H9 (cell line): ENCODE data around the gene SETD6. TPM values are rescaled to one million over a fixed set of nuclear protein-coding genes. Genes with fewer than 3 reads are reported as not detected.

Experiments used
- DNase-seq: peaks from one replicate; pipeline ENCODE4 v3.0.0-alpha.2; 2017
- H2AFZ ChIP-seq: one replicate; pipeline ENCODE4 v1.6.1; 2013; ENCODE audit warnings: mild to moderate bottlenecking, low read length, control low read depth, moderate library complexity
- H2AK5ac ChIP-seq: 2 replicates; pipeline ENCODE4 v1.6.1; 2013; ENCODE audit warnings: low read length, control low read depth, mixed read lengths; ENCODE audit not compliant: insufficient read length
- H2BK120ac ChIP-seq: one replicate; pipeline ENCODE4 v1.6.1; 2013; ENCODE audit warnings: low read depth, mild to moderate bottlenecking, low read length, control low read depth, inconsistent platforms; ENCODE audit not compliant: poor library complexity, severe bottlenecking
- H2BK12ac ChIP-seq: 2 replicates; pipeline ENCODE4 v1.6.1; 2013; ENCODE audit warnings: low read length, control low read depth, mixed read lengths, low read depth; ENCODE audit not compliant: insufficient read length
- H2BK15ac ChIP-seq: 2 replicates; pipeline ENCODE4 v1.6.1; 2013; ENCODE audit warnings: low read depth, low read length, control low read depth
- H2BK20ac ChIP-seq: one replicate; pipeline ENCODE4 v1.6.1; 2013; ENCODE audit warnings: low read depth, mild to moderate bottlenecking, low read length, control low read depth, inconsistent platforms; ENCODE audit not compliant: poor library complexity, severe bottlenecking
- H2BK5ac ChIP-seq: 2 replicates; pipeline ENCODE4 v1.6.1; 2013; ENCODE audit warnings: low read length, control low read depth, mixed read lengths; ENCODE audit not compliant: insufficient read length
- H3K14ac ChIP-seq: 2 replicates; pipeline ENCODE4 v1.6.1; 2013; ENCODE audit warnings: low read length, control low read depth; ENCODE audit not compliant: insufficient read depth
- H3K18ac ChIP-seq: 2 replicates; pipeline ENCODE4 v1.6.1; 2013; ENCODE audit warnings: low read depth, mild to moderate bottlenecking, mixed read lengths, low read length, control low read depth; ENCODE audit not compliant: insufficient read length
- H3K23ac ChIP-seq: 2 replicates; pipeline ENCODE4 v1.6.1; 2013; ENCODE audit warnings: low read length, control low read depth, mixed read lengths, low read depth; ENCODE audit not compliant: insufficient read length
- H3K23me2 ChIP-seq: 2 replicates; pipeline ENCODE4 v1.6.1; 2013; ENCODE audit warnings: low read depth, mild to moderate bottlenecking, mixed read lengths, low read length, control low read depth; ENCODE audit not compliant: insufficient read length, poor library complexity, severe bottlenecking
- H3K27ac ChIP-seq: 2 replicates; pipeline ENCODE4 v1.5.1; 2013; ENCODE audit warnings: low read length, control low read depth, mixed read lengths, low read depth; ENCODE audit not compliant: insufficient read length
- H3K27me3 ChIP-seq: 2 replicates; pipeline ENCODE4 v1.6.1; 2013; ENCODE audit warnings: low read length, control low read depth, inconsistent platforms; ENCODE audit not compliant: insufficient read depth
- H3K4ac ChIP-seq: 2 replicates; pipeline ENCODE4 v1.6.1; 2013; ENCODE audit warnings: low read depth, mild to moderate bottlenecking, control low read depth, inconsistent platforms, low read length, moderate library complexity
- H3K4me1 ChIP-seq: 2 replicates; pipeline ENCODE4 v1.6.1; 2013; ENCODE audit warnings: low read length, control low read depth, inconsistent platforms; ENCODE audit not compliant: insufficient read depth
- H3K4me2 ChIP-seq: 2 replicates; pipeline ENCODE4 v1.6.1; 2013; ENCODE audit warnings: low read length, control low read depth, mixed read lengths; ENCODE audit not compliant: insufficient read length, insufficient read depth
- H3K56ac ChIP-seq: 2 replicates; pipeline ENCODE4 v1.6.1; 2013; ENCODE audit warnings: low read depth, mild to moderate bottlenecking, mixed read lengths, low read length, control low read depth; ENCODE audit not compliant: insufficient read length
- H3K79me1 ChIP-seq: 2 replicates; pipeline ENCODE4 v1.6.1; 2013; ENCODE audit warnings: low read depth, mild to moderate bottlenecking, moderate library complexity, low read length, control low read depth, inconsistent platforms; ENCODE audit not compliant: insufficient read depth, poor library complexity, severe bottlenecking
- H3K79me2 ChIP-seq: 2 replicates; pipeline ENCODE4 v1.6.1; 2013; ENCODE audit warnings: low read length, control low read depth, inconsistent platforms; ENCODE audit not compliant: insufficient read depth
- H3K9ac ChIP-seq: 2 replicates; pipeline ENCODE4 v1.6.1; 2013; ENCODE audit warnings: low read length, control low read depth, mixed read lengths; ENCODE audit not compliant: insufficient read length; ENCODE audit errors: extremely low read depth
- H3K9me3 ChIP-seq: one replicate; pipeline ENCODE4 v1.6.1; 2013; ENCODE audit warnings: low read depth, low read length, inconsistent platforms; ENCODE audit not compliant: control insufficient read depth
- H3T11ph ChIP-seq: one replicate; pipeline ENCODE4 v1.6.1; 2013; ENCODE audit warnings: mild to moderate bottlenecking, low read length, control low read depth, inconsistent platforms
- H4K20me1 ChIP-seq: one replicate; pipeline ENCODE4 v1.6.1; 2013; ENCODE audit not compliant: control insufficient read depth, insufficient read length, insufficient read depth
- H4K5ac ChIP-seq: 2 replicates; pipeline ENCODE4 v1.6.1; 2013; ENCODE audit warnings: low read depth, mild to moderate bottlenecking, mixed read lengths, low read length, control low read depth; ENCODE audit not compliant: insufficient read length
- H4K8ac ChIP-seq: replicated peaks from 2 replicates; pipeline ENCODE4 v1.6.1; 2013; ENCODE audit warnings: low read length, control low read depth, mixed read lengths, low read depth; ENCODE audit not compliant: insufficient read length
- H4K91ac ChIP-seq: 2 replicates; pipeline ENCODE4 v1.6.1; 2013; ENCODE audit warnings: low read depth, mild to moderate bottlenecking, moderate library complexity, mixed read lengths, low read length, control low read depth; ENCODE audit not compliant: insufficient read length
- H3K27ac Mint-ChIP-seq, 3 experiments: 2 replicates in 2 of 3; 3 replicates in 1 of 3; pipeline ENCODE4 v1.8.0; 2020 to 2021; ENCODE audit warnings: mixed read lengths in 3 of 3, mild to moderate bottlenecking in 1 of 3, moderate library complexity in 1 of 3
- H3K27me3 Mint-ChIP-seq: 2 replicates; pipeline ENCODE4 v1.8.0; 2021; ENCODE audit warnings: low read depth, mild to moderate bottlenecking, moderate library complexity, mixed read lengths
- H3K36me3 Mint-ChIP-seq, 3 experiments: 2 replicates in 2 of 3; 3 replicates in 1 of 3; pipeline ENCODE4 v1.8.0; 2020 to 2021; ENCODE audit warnings: low read depth in 3 of 3, mixed read lengths in 3 of 3; ENCODE audit not compliant: insufficient read depth in 1 of 3
- H3K4me1 Mint-ChIP-seq, 2 experiments: 2 replicates each; pipeline ENCODE4 v1.8.0; 2020; ENCODE audit warnings: mixed read lengths in 2 of 2
- H3K4me3 Mint-ChIP-seq, 2 experiments: 2 replicates in 1 of 2; 3 replicates in 1 of 2; pipeline ENCODE4 v1.8.0; 2020 to 2021; ENCODE audit warnings: mild to moderate bottlenecking in 2 of 2, mixed read lengths in 2 of 2, moderate library complexity in 1 of 2
- H3K9me3 Mint-ChIP-seq, 2 experiments: 2 replicates in 1 of 2; 3 replicates in 1 of 2; pipeline ENCODE4 v1.8.0; 2020; ENCODE audit warnings: mild to moderate bottlenecking in 2 of 2, mixed read lengths in 2 of 2, moderate library complexity in 1 of 2
- CTCF ChIP-seq: fragments of 200-600 bp; sonication (generic); conservative IDR thresholded peaks from 3 replicates; pipeline ENCODE4 v1.8.0; 2021; ENCODE audit warnings: antibody characterized with exemption, mild to moderate bottlenecking
- WGBS: extraction: QIAGEN DNeasy Blood & Tissue Kit; methylation state at CpG from one replicate; pipeline ENCODE4 v1.1.7; 2013; ENCODE audit warnings: missing lambda C conversion rate, low lambda C conversion rate, mixed read lengths; ENCODE audit not compliant: insufficient read length; ENCODE audit errors: extremely low coverage; 5-methylcytosine and 5-hydroxymethylcytosine counted together
- total RNA-seq: library from RNA; stranded (reverse); gene quantifications from 2 replicates; pipeline ENCODE4 v1.2.1, GENCODE V29; 2021

SETD6 gene
- total RNA-seq, 1 experiment from 2014 or later, result 55.6 TPM

- H3K18ac ChIP-seq, result peak overlapping the region; percentile 88
- peaks cover 16 to 24% of the 10 kb centered on the region in 2 experiments for H3K4me1 Mint-ChIP-seq
- H3K9me3 Mint-ChIP-seq, result no peaks in the 10 kb centered on the region; a peak in 2 of 5 replicates
- H3K9me3 ChIP-seq, result no peaks in the 10 kb centered on the region
- H3K36me3 Mint-ChIP-seq, result peaks cover 19 to 68% (median 43%) of the 10 kb centered on the region in 3 experiments; a peak in 6 of 7 replicates
- no peak overlapping the region for H3K23ac ChIP-seq
- no peak overlapping the region for H3T11ph ChIP-seq
- H3K27me3 ChIP-seq, result no peaks in the 10 kb centered on the region
- no peaks in the 10 kb centered on the region for H4K20me1 ChIP-seq
- peak overlapping the region; percentile 56 for H3K4me2 ChIP-seq
- TF ChIP-seq CTCF, result no peak
- H3K27ac ChIP-seq, result no peak overlapping the region
- no peak overlapping the region for H2BK20ac ChIP-seq
- no peak overlapping the region for H4K91ac ChIP-seq
- WGBS, result no CpG with 5 or more reads among the region's 66 CpGs
- 0 out of 2 replicates have a peak, but pooled peaks cover 3% of the 10 kb centered on the region for H3K4me1 ChIP-seq
- no peak overlapping the region for H4K5ac ChIP-seq
- H4K8ac ChIP-seq, result no peak overlapping the region
- no peak overlapping the region for H2AFZ ChIP-seq
- no peak overlapping the region for H3K56ac ChIP-seq
- H2BK15ac ChIP-seq, result no peak overlapping the region
- H3K4me3 Mint-ChIP-seq, result peak overlapping the region; percentile 92 to 95
- no peak overlapping the region for H2BK5ac ChIP-seq
- H3K9ac ChIP-seq, result peak overlapping the region; percentile 42
- H3K27me3 Mint-ChIP-seq, result no peaks in the 10 kb centered on the region; the same call in 1 of the 2 replicates
- H3K14ac ChIP-seq, result peak overlapping the region; percentile 84; the same call in 1 of the 2 replicates
- no peak overlapping the region for H3K4ac ChIP-seq
- H3K79me1 ChIP-seq, result no peaks in the 10 kb centered on the region
- H3K79me2 ChIP-seq, result no peaks in the 10 kb centered on the region
- H3K23me2 ChIP-seq, result no peaks in the 10 kb centered on the region
- no peak overlapping the region for H2BK12ac ChIP-seq
- no peak overlapping the region for H2AK5ac ChIP-seq
- DNase-seq, result peak; percentile 74
- no peak overlapping the region for H2BK120ac ChIP-seq
- peak overlapping the region in 2 of 3 experiments; percentile 86 to 97; a peak in 4 of 7 replicates for H3K27ac Mint-ChIP-seq
Measured at GRCh38 chr16:58515871-58516767, 802 bp downstream of the SETD6 start.
